ENCODE results near the gene DENND1A.

DENND1A gene

GRCh38 chr9:123517512-123517911 lies 412.4 kb downstream of the DENND1A start:
- peak; percentile 4 to 45 (median 35) for DNase-seq

- DNase-seq, result no peak
These were observed 415.2 kb downstream of the DENND1A start for GRCh38 chr9:123514766-123515165.

- DNase-seq, result no peak
These were observed 416.4 kb downstream of the DENND1A start for GRCh38 chr9:123513554-123513953.

GRCh38 chr9:123511326-123512277 lies 418.3 kb downstream of the DENND1A start:
- no peak for DNase-seq

GRCh38 chr9:123509646-123510045 lies 420.3 kb downstream of the DENND1A start:
- no peak for DNase-seq

- DNase-seq, result no peak
These were observed 421.9 kb downstream of the DENND1A start for GRCh38 chr9:123508048-123508447.

- no peak for DNase-seq
These were observed 424.4 kb downstream of the DENND1A start for GRCh38 chr9:123505496-123505895.

GRCh38 chr9:123500336-123500735 lies 429.6 kb downstream of the DENND1A start:
- no peak for DNase-seq

GRCh38 chr9:123497830-123498229 lies 432.1 kb downstream of the DENND1A start:
- DNase-seq, result no peak

- no peak for DNase-seq
These were observed 434.2 kb downstream of the DENND1A start for GRCh38 chr9:123495731-123496130.

- DNase-seq, result no peak
These were observed 436.3 kb downstream of the DENND1A start for GRCh38 chr9:123493627-123494026.

GRCh38 chr9:123490688-123491087 lies 439.2 kb downstream of the DENND1A start:
- DNase-seq, result no peak

- no peak for DNase-seq
These were observed 441.1 kb downstream of the DENND1A start for GRCh38 chr9:123488722-123489321.

- no peak for DNase-seq
These were observed 441.9 kb downstream of the DENND1A start for GRCh38 chr9:123487944-123488548.

- no peak for DNase-seq
These were observed 443.5 kb downstream of the DENND1A start for GRCh38 chr9:123486431-123486830.

- DNase-seq, result no peak
These were observed 444.7 kb downstream of the DENND1A start for GRCh38 chr9:123485216-123485615.

GRCh38 chr9:123484130-123484529 lies 445.8 kb downstream of the DENND1A start:
- no peak for DNase-seq

- DNase-seq, result no peak
These were observed 446.6 kb downstream of the DENND1A start for GRCh38 chr9:123483191-123483803.

- DNase-seq, result no peak
These were observed 447.5 kb downstream of the DENND1A start for GRCh38 chr9:123482295-123482968.

- DNase-seq, result no peak
These were observed 448.6 kb downstream of the DENND1A start for GRCh38 chr9:123481209-123481865.

GRCh38 chr9:123480791-123481190 lies 449.1 kb downstream of the DENND1A start:
- DNase-seq, result no peak

GRCh38 chr9:123480096-123480495 lies 449.8 kb downstream of the DENND1A start:
- DNase-seq, result no peak

Measured in suppressor macrophage treated with lipopolysaccharide for 1 hour (primary cell).